Ecto neural progenitor cell (in vitro differentiated cells): ENCODE measurements around the gene HACD2.

ENCODE experiments used
- DNase-seq: peaks from one replicate; pipeline ENCODE4 v3.0.0-alpha.2; 2018; ENCODE audit warnings: low spot score

The HACD2 gene, protein sequence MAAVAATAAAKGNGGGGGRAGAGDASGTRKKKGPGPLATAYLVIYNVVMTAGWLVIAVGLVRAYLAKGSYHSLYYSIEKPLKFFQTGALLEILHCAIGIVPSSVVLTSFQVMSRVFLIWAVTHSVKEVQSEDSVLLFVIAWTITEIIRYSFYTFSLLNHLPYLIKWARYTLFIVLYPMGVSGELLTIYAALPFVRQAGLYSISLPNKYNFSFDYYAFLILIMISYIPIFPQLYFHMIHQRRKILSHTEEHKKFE

GRCh38 chr3:123584988-123585937, at the start of gene HACD2:
HACD2 (minus strand) TSS chr3:123585053; CDS start chr3:123585027, 26 bp downstream.
- DNase-seq, result peak; percentile 98

- no peak for DNase-seq
Observed at GRCh38 chr3:123634149-123635051, 49.5 kb upstream of the HACD2 start.

DNA sequence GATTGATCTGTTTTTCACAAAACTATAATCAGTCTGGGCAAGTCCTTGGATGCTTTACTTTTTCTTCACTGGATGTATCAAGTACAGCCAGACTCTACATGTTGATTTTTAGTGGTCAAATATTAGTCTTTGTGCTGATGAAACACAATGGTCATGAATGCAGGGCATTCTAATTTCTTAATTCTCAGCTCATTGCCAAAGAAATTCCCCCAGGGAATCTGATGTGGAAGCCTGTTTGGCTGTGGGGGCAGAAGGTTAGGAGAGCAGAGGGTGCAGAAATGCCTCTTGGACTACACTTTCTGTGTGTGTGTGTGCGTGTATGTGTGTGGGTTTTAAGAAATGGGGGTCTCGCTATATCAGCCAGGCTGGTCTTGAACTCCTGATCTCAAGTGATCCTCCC, 48.7 kb upstream of the HACD2 start:
- DNase-seq, result no peak

- DNase-seq, result no peak
Observed at GRCh38 chr3:123632161-123632655, 47.4 kb upstream of the HACD2 start.

- DNase-seq, result no peak
Observed at GRCh38 chr3:123629747-123630047, 44.8 kb upstream of the HACD2 start.

DNA sequence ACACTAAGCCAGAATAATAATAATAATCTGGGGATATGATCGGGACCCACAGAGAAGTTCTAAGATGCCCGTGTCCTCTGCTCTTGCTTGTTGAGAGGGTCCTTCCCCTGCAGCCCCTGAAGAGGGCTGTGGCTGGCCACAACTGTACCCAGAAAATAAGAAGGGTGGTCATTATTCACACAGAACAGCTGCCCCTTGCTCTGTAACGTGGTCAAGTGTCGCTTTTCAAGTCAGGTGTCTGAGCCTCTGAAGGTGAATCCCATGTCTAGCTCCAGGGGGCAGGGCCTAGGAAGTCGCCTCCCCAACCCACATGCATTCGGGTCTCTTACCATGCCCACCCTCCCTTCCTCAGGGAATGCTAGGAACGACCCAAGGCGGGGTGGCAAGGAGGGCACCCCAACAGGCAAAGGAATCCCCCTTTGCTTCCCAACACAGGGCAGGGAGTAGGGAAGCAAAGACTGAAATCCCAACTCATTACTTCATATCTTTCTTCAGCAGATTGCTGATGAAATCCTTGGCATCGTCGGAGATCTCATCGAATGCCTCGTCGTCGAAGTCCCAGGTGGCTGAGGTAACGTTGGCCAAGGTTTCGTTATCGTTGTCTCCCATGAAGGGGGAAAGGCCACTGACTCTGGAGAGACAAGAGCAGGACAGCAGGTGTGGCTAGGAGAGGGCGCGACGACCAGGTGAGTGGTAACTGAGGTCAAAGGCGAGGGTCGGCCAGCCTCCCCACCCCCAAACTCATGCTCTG, 44.3 kb upstream of the HACD2 start:
- no peak for DNase-seq

GRCh38 chr3:123627673-123628670, 43.1 kb upstream of the HACD2 start:
- DNase-seq, result no peak

GRCh38 chr3:123626881-123627280, 42.0 kb upstream of the HACD2 start:
- no peak for DNase-seq

GRCh38 chr3:123624302-123624701, 39.4 kb upstream of the HACD2 start:
- DNase-seq, result no peak

DNA sequence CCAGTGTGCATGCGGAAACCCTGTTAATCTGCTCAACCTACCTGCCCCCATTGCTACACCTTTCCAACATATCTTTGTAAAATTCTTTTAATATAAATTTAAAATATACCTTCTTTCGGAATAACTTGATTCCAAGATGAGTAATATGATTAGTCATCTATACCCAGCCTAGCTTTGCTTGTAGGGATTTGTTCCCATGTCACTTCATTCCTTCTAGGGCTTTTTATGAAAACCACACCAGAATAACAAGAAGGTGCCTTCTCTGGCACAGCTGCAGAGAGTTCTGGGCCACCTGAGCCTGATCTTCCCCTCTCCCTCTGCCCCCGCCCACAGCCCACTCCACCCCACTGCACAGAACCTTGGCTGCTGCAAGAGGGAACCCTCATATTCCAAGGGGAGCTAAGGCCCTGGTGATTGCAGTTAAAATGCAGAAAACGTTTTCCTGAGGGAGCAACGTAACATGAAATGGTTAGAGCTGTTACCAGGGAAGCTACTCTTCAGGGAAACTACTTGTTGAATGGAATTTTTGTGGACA, 38.6 kb upstream of the HACD2 start:
- no peak for DNase-seq

- no peak for DNase-seq
Observed at GRCh38 chr3:123622766-123623165, 37.9 kb upstream of the HACD2 start.

DNA sequence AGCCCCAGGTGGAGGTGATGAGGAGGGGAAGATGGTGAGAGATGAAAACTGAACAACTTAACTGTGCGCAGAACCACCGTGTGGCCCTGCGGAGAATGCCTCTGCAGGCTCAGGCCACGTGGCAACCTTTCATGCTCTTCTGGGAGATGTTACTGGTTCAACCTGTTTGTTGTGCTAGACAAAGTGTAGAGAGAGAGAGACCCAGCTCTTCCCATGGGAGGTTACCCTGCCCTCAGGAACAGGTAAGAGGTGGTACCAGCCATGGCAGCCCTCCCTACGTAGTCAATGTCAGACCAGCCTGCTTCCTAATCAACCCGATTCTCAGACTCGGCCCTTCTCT, 37.0 kb upstream of the HACD2 start:
- DNase-seq, result no peak

DNA sequence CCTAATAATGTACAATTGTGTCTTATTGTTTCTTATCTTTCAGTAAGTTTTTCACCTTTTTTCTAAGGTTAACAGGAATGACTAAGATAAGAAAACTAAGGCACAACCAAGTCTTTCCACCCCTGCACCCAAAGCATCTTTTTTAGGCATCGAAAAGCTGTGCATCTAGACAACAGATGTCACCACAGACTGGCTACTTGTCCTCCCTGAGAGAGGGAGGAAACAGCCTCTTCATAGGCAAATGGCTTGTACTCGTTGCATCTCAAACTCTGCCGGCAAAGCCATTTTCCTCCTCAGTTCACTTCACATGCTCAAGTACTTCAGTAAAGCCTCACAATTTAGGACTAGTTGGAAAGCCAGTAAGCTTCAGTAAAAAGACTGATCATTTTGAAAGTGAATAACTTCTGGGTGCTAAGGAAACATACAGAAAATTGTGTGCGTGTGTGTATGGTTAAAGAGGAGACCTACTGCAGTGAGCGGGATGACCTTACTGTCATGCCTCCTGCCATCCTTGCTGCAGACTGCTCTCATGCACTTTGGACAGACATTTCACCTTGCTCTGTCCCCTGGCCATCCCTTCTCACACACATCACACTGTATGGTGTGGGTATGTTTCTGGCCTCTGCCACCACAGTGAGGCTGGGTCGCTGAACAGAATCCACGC, 36.5 kb upstream of the HACD2 start:
- no peak for DNase-seq

GRCh38 chr3:123620343-123620742, 35.5 kb upstream of the HACD2 start:
- no peak for DNase-seq

DNA sequence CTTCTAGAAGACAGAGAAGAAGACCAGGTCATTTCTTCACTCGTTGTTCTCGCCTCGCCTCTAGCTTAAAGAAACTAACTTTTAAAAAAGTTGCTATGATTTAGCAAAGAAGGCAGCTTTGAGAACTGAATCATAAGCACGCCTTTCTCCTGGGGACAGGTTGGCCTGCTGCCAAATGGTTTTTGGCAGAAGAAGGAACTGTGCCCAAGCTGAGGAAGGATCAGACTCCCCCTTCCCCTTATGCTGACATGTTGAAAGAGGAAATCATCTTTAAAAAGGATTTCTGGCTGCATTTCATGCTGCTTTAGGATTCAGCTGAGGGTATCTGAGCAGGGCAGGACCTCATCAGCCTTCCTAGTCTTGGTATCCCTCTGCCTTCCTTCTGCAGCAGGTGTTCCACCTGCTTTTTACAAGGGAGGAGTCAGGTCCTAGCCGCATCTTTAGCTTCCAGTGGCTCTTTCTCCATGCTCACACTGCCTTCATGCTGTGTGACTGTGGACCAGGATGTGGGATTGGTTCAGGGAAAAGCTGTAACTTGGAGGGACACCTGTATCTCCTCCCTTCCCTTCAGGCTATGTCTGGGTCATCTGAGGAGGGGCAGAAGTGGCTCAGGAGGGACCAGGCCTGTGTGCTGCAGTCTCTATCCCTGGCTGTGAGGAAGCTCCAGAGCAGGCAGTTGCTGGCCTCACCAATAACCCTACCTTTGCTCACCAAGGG, 34.1 kb upstream of the HACD2 start:
- no peak for DNase-seq

DNA sequence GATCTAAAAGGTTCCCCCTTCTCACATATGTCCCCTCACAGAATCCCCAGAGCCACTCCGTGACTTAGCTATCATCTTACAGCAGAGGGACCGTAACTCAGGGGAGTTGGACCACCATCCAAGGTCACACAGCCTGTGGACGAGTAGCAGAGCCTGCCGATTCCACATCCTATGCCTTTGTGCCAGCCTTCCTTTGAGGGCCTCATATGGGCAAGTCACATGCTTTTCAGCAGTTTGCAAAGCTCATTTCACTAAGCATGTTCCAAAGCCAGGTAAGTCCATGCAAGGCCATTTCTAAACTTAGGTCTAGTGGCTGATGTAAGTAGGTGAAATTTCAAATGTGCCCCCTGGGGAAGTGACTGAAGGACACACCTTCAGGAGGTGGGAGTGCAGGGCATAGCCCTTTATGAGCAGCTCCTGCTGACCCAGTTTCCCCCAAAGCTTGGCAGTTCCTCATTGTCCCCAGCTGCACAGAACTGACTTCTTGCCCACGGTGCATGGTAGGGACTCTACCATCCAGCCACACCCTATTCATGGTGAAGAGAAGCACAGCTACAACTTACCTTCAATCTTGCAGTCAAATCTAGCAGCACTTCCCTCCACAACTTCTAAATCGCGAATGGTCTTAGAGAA, 33.3 kb upstream of the HACD2 start:
- DNase-seq, result no peak

DNA sequence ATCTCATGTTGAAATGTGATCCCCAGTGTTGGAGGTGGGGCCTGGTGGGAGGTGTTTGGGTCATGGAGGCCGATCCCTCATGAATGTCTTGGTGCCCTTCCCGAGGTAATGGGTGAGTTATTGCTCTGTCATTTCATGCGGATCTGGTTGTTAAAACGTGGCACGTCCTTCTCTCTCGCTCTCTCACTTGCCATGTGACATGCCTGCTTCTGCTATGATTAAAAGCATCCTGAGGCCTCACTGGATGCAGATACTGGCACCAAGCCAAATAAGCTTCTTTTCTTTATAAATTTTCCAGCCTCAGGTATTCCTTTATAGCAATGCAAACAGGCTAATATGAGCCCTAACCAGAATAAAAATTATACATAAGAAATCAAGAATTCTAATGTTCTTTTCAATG, 31.7 kb upstream of the HACD2 start:
- DNase-seq, result no peak

GRCh38 chr3:123613543-123613942, 28.7 kb upstream of the HACD2 start:
- no peak for DNase-seq
